Panc1 (cell line): Measurements from ENCODE around the gene FAM117A. TPM values are rescaled to one million over a fixed set of nuclear protein-coding genes. Genes with fewer than 3 reads are reported as not detected.

Experiments used
- ATAC-seq: fragments of 200-7000 bp; cut with Tn5 transposase; 2 replicates; pipeline ENCODE4 v1.9.1; 2020; ENCODE audit warnings: mild to moderate bottlenecking, moderate library complexity
- BruUV-seq: library from RNA; stranded (reverse); fragments of 400-500 nt; replicated peaks from 2 replicates; lab custom pipeline; 2021; lab: Mats Ljungman, UMichigan
- CTCF ChIA-PET: fragments of 300-600 bp; sonication (Branson Sonifier 250); formaldehyde crosslinking; loops from one replicate; lab custom pipeline; 2022; ENCODE audit warnings: antibody characterized with exemption; lab: Charles Lee
- POLR2A ChIA-PET: fragments of 300-600 bp; sonication (Branson Sonifier 250); formaldehyde crosslinking; loops from one replicate; lab custom pipeline; 2022; ENCODE audit warnings: antibody characterized with exemption; lab: Charles Lee
- DNase-seq: peaks from one replicate; pipeline ENCODE4 v3.0.0-alpha.2; 2010; ENCODE audit warnings: low read depth, low spot score
- H3K27ac ChIP-seq: 2 replicates; pipeline ENCODE4 v1.5.1; 2011; ENCODE audit warnings: mild to moderate bottlenecking, low read length, inconsistent platforms
- H3K27me3 ChIP-seq: fragments of 200-500 bp; sonication (Bioruptor generic); 2 replicates; pipeline ENCODE4 v1.6.0; 2014; ENCODE audit warnings: low read length, inconsistent platforms; ENCODE audit not compliant: control insufficient read depth, insufficient read depth
- H3K36me3 ChIP-seq: fragments of 200-500 bp; sonication (Bioruptor generic); 2 replicates; pipeline ENCODE4 v1.5.1; 2014; ENCODE audit warnings: inconsistent platforms, mild to moderate bottlenecking, low read length, moderate library complexity; ENCODE audit not compliant: control insufficient read depth, insufficient read depth
- H3K4me1 ChIP-seq: 2 replicates; pipeline ENCODE4 v1.5.1; 2011; ENCODE audit warnings: inconsistent platforms, mild to moderate bottlenecking, low read length, moderate library complexity; ENCODE audit not compliant: control insufficient read depth, insufficient read depth
- H3K4me3 ChIP-seq, 2 experiments: 2 replicates each; pipeline ENCODE4 v1.5.1; 2011 to 2012; ENCODE audit warnings: low read depth in 2 of 2, low read length in 2 of 2, mild to moderate bottlenecking in 2 of 2, inconsistent platforms in 1 of 2, moderate library complexity in 1 of 2
- H3K9me3 ChIP-seq: fragments of 200-500 bp; sonication (Bioruptor generic); 2 replicates; pipeline ENCODE4 v1.5.1; 2014; ENCODE audit warnings: low read depth, mild to moderate bottlenecking, inconsistent platforms, low read length, moderate library complexity; ENCODE audit not compliant: control insufficient read depth, insufficient read depth
- CTCF ChIP-seq: fragments of 450-650 bp; IDR thresholded peaks from 2 replicates; pipeline ENCODE4 v1.5.1; 2017; ENCODE audit warnings: mild to moderate bottlenecking
- POLR2AphosphoS5 ChIP-seq: IDR thresholded peaks from 2 replicates; pipeline ENCODE4 v1.6.1; 2012; ENCODE audit warnings: mild to moderate bottlenecking, low read depth, low read length, moderate library complexity
- REST ChIP-seq, 2 experiments: IDR thresholded peaks; 2 replicates each; pipeline ENCODE4 v1.6.1; 2011 to 2012; ENCODE audit warnings: low read depth in 2 of 2, control low read depth in 1 of 2, low read length in 1 of 2, mild to moderate bottlenecking in 1 of 2, moderate library complexity in 1 of 2; ENCODE audit not compliant: insufficient read depth in 1 of 2
- SIN3A ChIP-seq: IDR thresholded peaks from 2 replicates; pipeline ENCODE4 v1.6.1; 2012; ENCODE audit warnings: low read depth, mild to moderate bottlenecking, low read length, moderate library complexity, borderline replicate concordance; ENCODE audit not compliant: insufficient read depth
- TCF7L2 ChIP-seq: IDR thresholded peaks from 2 replicates; pipeline ENCODE4 v1.6.1; 2011; ENCODE audit warnings: mild to moderate bottlenecking, low read depth, low read length, inconsistent platforms
- in situ Hi-C: cut with HindIII; loops from 2 replicates; pipeline ENCODE4 v1.10.0; 2016; ENCODE audit warnings: low sequenced_read_pairs, low pct_unique_long_range_greater_than_20kb
- intact Hi-C: fragments of 100-400 bp; cut with micrococcal nuclease; formaldehyde crosslinking; loops from one replicate; pipeline ENCODE4 v1.10.0; 2022; ENCODE audit not compliant: unreplicated experiment
- total RNA-seq: library from RNA; stranded (reverse); gene quantifications from one replicate; pipeline ENCODE4 v1.2.1, GENCODE V29; 2021; ENCODE audit not compliant: unreplicated experiment

Gene FAM117A
- total RNA-seq, 1 experiment from 2014 or later, result 8.0 TPM

GRCh38 chr17:49690256-49690655 lies 73.7 kb downstream of the FAM117A start:
- H3K27me3 ChIP-seq, result no peaks in the 10 kb centered on the region
- no peak for ATAC-seq
- H3K36me3 ChIP-seq, result no peaks in the 10 kb centered on the region
- BruUV-seq, result no TSS peak
- in situ Hi-C loops, result no loop called here
- H3K9me3 ChIP-seq, result no peaks in the 10 kb centered on the region
- POLR2A ChIA-PET, result no interaction called here
- CTCF ChIA-PET, result interaction anchor here (0.6 to 0.7 kb wide), 2 partner anchors 8 to 133 kb away, joined by 4 to 11 read pairs; no protein-coding TSS in a partner anchor
- intact Hi-C loops, result no loop called here
- H3K4me1 ChIP-seq, result peaks cover 7% of the 10 kb centered on the region
- no peak overlapping the region for H3K27ac ChIP-seq
- H3K4me3 ChIP-seq, result no peak overlapping the region
- DNase-seq, result no peak
- TF ChIP-seq POLR2AphosphoS5 (no peak), REST (IDR thresholded peaks at IDR 0.05; ENCODE audit: insufficient read depth in 1 of 2, low read depth in 2 of 2, low read length in 1 of 2) (no peak), SIN3A (no peak), CTCF (no peak), TCF7L2 (no peak)

GRCh38 chr17:49688848-49689247 lies 75.1 kb downstream of the FAM117A start:
- POLR2A ChIA-PET, result interaction anchor here (0.7 kb wide), 1 partner anchor 34 kb away, joined by 3 read pairs; no protein-coding TSS in a partner anchor
- no peak for TF ChIP-seq REST (IDR thresholded peaks at IDR 0.05; ENCODE audit: insufficient read depth in 1 of 2, low read depth in 2 of 2, low read length in 1 of 2)
- no peak for TF ChIP-seq TCF7L2
- TF ChIP-seq POLR2AphosphoS5, result no peak
- TF ChIP-seq CTCF, result no peak
- no peak for TF ChIP-seq SIN3A
- Histone ChIP-seq H3K9me3 (no peaks in the 10 kb centered on the region), H3K4me1 (no peaks in the 10 kb centered on the region), H3K27me3 (no peaks in the 10 kb centered on the region), H3K4me3 (no peak overlapping the region), H3K36me3 (no peaks in the 10 kb centered on the region), H3K27ac (no peak overlapping the region)
- intact Hi-C loops, result no loop called here
- CTCF ChIA-PET, result no interaction called here
- no TSS peak for BruUV-seq
- in situ Hi-C loops, result no loop called here
- ATAC-seq (no peak), DNase-seq (no peak)
